IMR-90 (cell line): ENCODE measurements around the gene EFHB. TPM values are rescaled to one million over a fixed set of nuclear protein-coding genes. Genes with fewer than 3 reads are reported as not detected.

ENCODE experiments used
- ATAC-seq: fragments of 200-7000 bp; cut with Tn5 transposase; 2 replicates; pipeline ENCODE4 v1.9.1; 2020; ENCODE audit warnings: low read depth, mild to moderate bottlenecking, moderate library complexity
- BruUV-seq: library from RNA; stranded (reverse); fragments of 400-500 nt; replicated peaks from 2 replicates; lab custom pipeline; 2021; lab: Mats Ljungman, UMichigan
- CTCF ChIA-PET: fragments of 300-600 bp; formaldehyde crosslinking; extraction: SDS; loops from one replicate; lab custom pipeline; 2021; ENCODE audit warnings: antibody characterized with exemption; lab: Yijun Ruan, JAX
- POLR2A ChIA-PET: fragments of 300-600 bp; sonication (Branson Sonifier 250); formaldehyde crosslinking; loops from one replicate; lab custom pipeline; 2022; ENCODE audit warnings: antibody characterized with exemption; ENCODE audit not compliant: unreplicated experiment; lab: Charles Lee
- DNase-seq: peaks from one replicate; pipeline ENCODE4 v3.0.0; 2013
- H2AFZ ChIP-seq: replicated peaks from 2 replicates; pipeline ENCODE3; 2013; ENCODE audit warnings: low read length, mild to moderate bottlenecking; ENCODE audit not compliant: poor library complexity
- H2AK5ac ChIP-seq: 2 replicates; pipeline ENCODE4 v1.6.1; 2013; ENCODE audit warnings: low read depth, low read length, inconsistent platforms
- H2AK9ac ChIP-seq: replicated peaks from 2 replicates; pipeline ENCODE3; 2013; ENCODE audit warnings: mild to moderate bottlenecking, low read depth, low read length, moderate library complexity; ENCODE audit not compliant: poor library complexity
- H2BK120ac ChIP-seq: 2 replicates; pipeline ENCODE4 v1.6.1; 2013; ENCODE audit warnings: low read depth, low read length, inconsistent platforms
- H2BK15ac ChIP-seq: 3 replicates; pipeline ENCODE4 v1.6.1; 2013; ENCODE audit warnings: low read depth, low read length, inconsistent platforms
- H2BK20ac ChIP-seq: 2 replicates; pipeline ENCODE4 v1.6.1; 2013; ENCODE audit warnings: low read depth, mild to moderate bottlenecking, inconsistent platforms, low read length, moderate library complexity
- H2BK5ac ChIP-seq: 2 replicates; pipeline ENCODE4 v1.6.1; 2013; ENCODE audit warnings: mild to moderate bottlenecking, low read depth, low read length, inconsistent platforms; ENCODE audit not compliant: poor library complexity, severe bottlenecking
- H3K14ac ChIP-seq: replicated peaks from 2 replicates; pipeline ENCODE4 v1.6.1; 2013; ENCODE audit warnings: low read depth, low read length, inconsistent platforms
- H3K18ac ChIP-seq: 2 replicates; pipeline ENCODE4 v1.6.1; 2013; ENCODE audit warnings: low read depth, low read length, control low read depth
- H3K23ac ChIP-seq: 2 replicates; pipeline ENCODE4 v1.6.1; 2013; ENCODE audit warnings: low read depth, low read length, inconsistent platforms
- H3K27ac ChIP-seq: 2 replicates; pipeline ENCODE4 v1.5.1; 2013; ENCODE audit warnings: mild to moderate bottlenecking, control low read depth, low read length; ENCODE audit not compliant: insufficient read depth
- H3K27me3 ChIP-seq: 2 replicates; pipeline ENCODE4 v1.6.1; 2013; ENCODE audit warnings: low read length; ENCODE audit not compliant: control insufficient read depth, insufficient read depth
- H3K36me3 ChIP-seq: 2 replicates; pipeline ENCODE4 v1.6.1; 2013; ENCODE audit warnings: low read length, mixed read lengths; ENCODE audit not compliant: control insufficient read depth, insufficient read depth
- H3K4ac ChIP-seq: 2 replicates; pipeline ENCODE4 v1.6.1; 2013; ENCODE audit warnings: low read depth, low read length, inconsistent platforms
- H3K4me1 ChIP-seq: 2 replicates; pipeline ENCODE4 v1.6.1; 2013; ENCODE audit warnings: low read length, mixed read lengths; ENCODE audit not compliant: control insufficient read depth, insufficient read depth
- H3K4me2 ChIP-seq: 2 replicates; pipeline ENCODE4 v1.6.1; 2013; ENCODE audit warnings: low read depth, mild to moderate bottlenecking, control low read depth, low read length, moderate library complexity
- H3K4me3 ChIP-seq: 2 replicates; pipeline ENCODE4 v1.5.1; 2013; ENCODE audit warnings: low read depth, mild to moderate bottlenecking, control low read depth, low read length, moderate library complexity; ENCODE audit not compliant: insufficient read depth
- H3K56ac ChIP-seq: 2 replicates; pipeline ENCODE4 v1.6.1; 2013; ENCODE audit warnings: low read length, inconsistent platforms; ENCODE audit not compliant: insufficient read depth; ENCODE audit errors: extremely low read depth
- H3K79me1 ChIP-seq, 2 experiments: 2 replicates each; pipeline ENCODE4 v1.6.1; 2013; ENCODE audit warnings: low read length in 2 of 2, inconsistent platforms in 1 of 2, low read depth in 1 of 2
- H3K9ac ChIP-seq: 2 replicates; pipeline ENCODE4 v1.6.1; 2013; ENCODE audit warnings: low read depth, low read length, control low read depth
- H3K9me1 ChIP-seq: 2 replicates; pipeline ENCODE4 v1.6.1; 2013; ENCODE audit warnings: low read length, inconsistent platforms; ENCODE audit not compliant: insufficient read depth
- H3K9me3 ChIP-seq: 2 replicates; pipeline ENCODE4 v1.6.1; 2013; ENCODE audit warnings: low read length; ENCODE audit not compliant: control insufficient read depth, insufficient read depth
- H4K20me1 ChIP-seq: 2 replicates; pipeline ENCODE4 v1.6.1; 2013; ENCODE audit warnings: low read length, inconsistent platforms; ENCODE audit not compliant: insufficient read depth
- H4K5ac ChIP-seq: 2 replicates; pipeline ENCODE4 v1.6.1; 2013; ENCODE audit warnings: mild to moderate bottlenecking, low read depth, low read length, control low read depth
- H4K8ac ChIP-seq, 2 experiments: 2 replicates each; pipeline ENCODE4 v1.6.1; 2013; ENCODE audit warnings: low read depth in 2 of 2, low read length in 2 of 2, control low read depth in 1 of 2, inconsistent platforms in 1 of 2
- H4K91ac ChIP-seq: 2 replicates; pipeline ENCODE4 v1.6.1; 2013; ENCODE audit warnings: low read depth, low read length, inconsistent platforms; ENCODE audit not compliant: insufficient read depth
- FOS ChIP-seq: fragments of 150-350 bp; IDR thresholded peaks from 2 replicates; pipeline ENCODE4 v1.6.1; 2016; ENCODE audit warnings: low read depth, low read length
- MXI1 ChIP-seq: IDR thresholded peaks from 2 replicates; pipeline ENCODE4 v1.6.1; 2012; ENCODE audit warnings: low read depth, mild to moderate bottlenecking, low read length, moderate library complexity, borderline replicate concordance
- RFX5 ChIP-seq: IDR thresholded peaks from 2 replicates; pipeline ENCODE4 v1.8.0; 2012; ENCODE audit warnings: low read depth, mild to moderate bottlenecking, low read length, moderate library complexity
- SMC3 ChIP-seq: fragments of 150-350 bp; IDR thresholded peaks from 2 replicates; pipeline ENCODE4 v1.6.1; 2016; ENCODE audit warnings: low read depth, mild to moderate bottlenecking, antibody characterized with exemption, low read length, moderate library complexity
- WGBS, 2 experiments: methylation state at CpG; one replicate each; pipeline versions ENCODE4 v1.1.5 to v1.1.7; 2013; ENCODE audit warnings: missing lambda C conversion rate in 2 of 2; ENCODE audit not compliant: insufficient read length in 1 of 2; ENCODE audit errors: extremely low coverage in 2 of 2; 5-methylcytosine and 5-hydroxymethylcytosine counted together
- dilution Hi-C: fragments of 300-500 bp; cut with HindIII; formaldehyde crosslinking; loops from one replicate; pipeline ENCODE4 v1.14.3; 2018; ENCODE audit warnings: low sequenced_read_pairs; ENCODE audit not compliant: unreplicated experiment
- in situ Hi-C: fragments of 300-500 bp; cut with MboI; formaldehyde crosslinking; loops from 3 replicates; pipeline ENCODE4 v1.14.3; 2019; ENCODE audit warnings: low sequenced_read_pairs, inconsistent platforms, mixed read lengths
- intact Hi-C: fragments of 100-400 bp; cut with micrococcal nuclease; formaldehyde crosslinking; loops from 2 replicates; pipeline ENCODE4 v1.10.0; 2022
- polyA plus RNA-seq, 3 experiments: library from polyadenylated mRNA; depleted of rRNA; stranded (reverse); fragments of >200 nt; gene quantifications; 2 replicates each; pipeline ENCODE4 v1.2.3, GENCODE V29; 2012; ENCODE audit warnings: low replicate concordance in 1 of 3
- total RNA-seq: library from RNA; depleted of rRNA; stranded (reverse); fragments of >200 nt; gene quantifications from 2 replicates; pipeline ENCODE4 v1.2.3, GENCODE V29; 2012

EFHB gene
- total and polyA plus RNA-seq, 2 of the 4 experiments (the other 2 are of a cell fraction): under 0.01 to 1.0 TPM

- Histone ChIP-seq H3K9me3 (no peaks in the 10 kb centered on the region), H4K20me1 (peaks cover 32% of the 10 kb centered on the region), H2AK9ac (peak overlapping the region; percentile 100), H3K27ac (peak overlapping the region; percentile 88), H3K79me1 (peaks cover 5 to 20% of the 10 kb centered on the region in 2 experiments; a peak in 3 of 4 replicates), H3K23ac (peak overlapping the region; percentile 59), H3K4ac (peak overlapping the region; percentile 87), H4K8ac (peak overlapping the region; percentile 79 to 81), H3K4me2 (peak overlapping the region; percentile 100), H3K4me1 (peaks cover 6% of the 10 kb centered on the region; the same call in 1 of the 2 replicates), H2BK120ac (peak overlapping the region; percentile 28; the same call in 1 of the 2 replicates), H3K4me3 (peak overlapping the region; percentile 95), H4K5ac (peak overlapping the region; percentile 45), H3K9me1 (no peaks in the 10 kb centered on the region; the same call in 1 of the 2 replicates), H3K18ac (peak overlapping the region; percentile 64), H2BK15ac (peak overlapping the region; percentile 68; the same call in 1 of the 3 replicates), H3K27me3 (no peaks in the 10 kb centered on the region), H3K36me3 (peaks cover 10% of the 10 kb centered on the region), H3K56ac (peak overlapping the region; percentile 33), H3K14ac (peak overlapping the region; percentile 95), H2AK5ac (peak overlapping the region; percentile 89), H4K91ac (peak overlapping the region; percentile 85), H2BK5ac (peak overlapping the region; percentile 89), H2AFZ (peak overlapping the region; percentile 92), H3K9ac (peak overlapping the region; percentile 87), H2BK20ac (no peak overlapping the region)
- dilution Hi-C loops (no loop called here), in situ Hi-C loops (loop anchor here (10.0 kb wide), 1 partner anchor 237 kb away; the partner anchor contains the start of gene SGO1), intact Hi-C loops (loop anchor here (1.0 to 5.0 kb wide), 3 partner anchors 58 to 240 kb away; partner anchors contain the start of genes KAT2B and SGO1)
- peak; percentile 37 for ATAC-seq
- ChIA-PET CTCF (no interaction called here), POLR2A (interaction anchor here (0.6 kb wide), 1 partner anchor 246 kb away, joined by 3 read pairs; no protein-coding TSS in a partner anchor)
- DNase-seq: peak; percentile 41
- TF ChIP-seq MXI1: no peak
- 0 out of 2 replicates have a peak, but pooled peaks have one; percentile 36 for TF ChIP-seq FOS
- TF ChIP-seq SMC3: no peak
- TF ChIP-seq RFX5: no peak
- TSS peak; percentile 39 for BruUV-seq
- 0% methylated on average over 3 of the region's 30 CpGs; no CpG with 5 or more reads in 1 of the 2 experiments for WGBS, 2 experiments
Measured at GRCh38 chr3:19947549-19948225, 13.7 kb upstream of the EFHB start.
